ENCODE data around the gene FUBP1.
"Not testable (repeated sequence)": the region's sequence is repeated elsewhere in the genome, so short reads cannot be mapped to it uniquely, and the experiment has no call there.

Gene FUBP1

GRCh38 chr1:77942400-77943140, 36.3 kb downstream of the FUBP1 start:
- DNase-seq (ENCODE audit: low spot score) = no peak

GRCh38 chr1:77940921-77941570, 37.8 kb downstream of the FUBP1 start:
- no peak for DNase-seq (ENCODE audit: low spot score)

GRCh38 chr1:77938651-77939050, 40.2 kb downstream of the FUBP1 start:
- no peak for DNase-seq (ENCODE audit: low spot score)

DNA sequence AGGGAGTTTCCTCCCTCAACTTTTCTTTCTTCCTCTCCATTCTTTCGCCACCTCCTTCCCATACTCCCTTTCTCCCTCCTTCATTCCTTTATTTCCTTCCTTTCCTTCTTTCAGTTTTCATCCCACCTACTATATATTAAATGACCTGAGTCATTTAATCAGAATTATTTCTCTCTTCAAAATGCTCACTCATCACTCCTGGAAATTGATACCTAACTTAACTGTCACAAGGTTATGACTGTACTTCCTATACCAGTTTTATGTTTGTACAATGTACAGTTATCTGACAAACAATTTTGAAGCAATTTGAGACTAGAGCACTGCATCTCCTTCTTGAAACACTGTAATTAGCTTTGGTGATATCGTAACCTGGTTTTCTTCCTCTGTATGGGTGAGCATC, 49.1 kb downstream of the FUBP1 start:
- DNase-seq (ENCODE audit: low spot score) = no peak

DNA sequence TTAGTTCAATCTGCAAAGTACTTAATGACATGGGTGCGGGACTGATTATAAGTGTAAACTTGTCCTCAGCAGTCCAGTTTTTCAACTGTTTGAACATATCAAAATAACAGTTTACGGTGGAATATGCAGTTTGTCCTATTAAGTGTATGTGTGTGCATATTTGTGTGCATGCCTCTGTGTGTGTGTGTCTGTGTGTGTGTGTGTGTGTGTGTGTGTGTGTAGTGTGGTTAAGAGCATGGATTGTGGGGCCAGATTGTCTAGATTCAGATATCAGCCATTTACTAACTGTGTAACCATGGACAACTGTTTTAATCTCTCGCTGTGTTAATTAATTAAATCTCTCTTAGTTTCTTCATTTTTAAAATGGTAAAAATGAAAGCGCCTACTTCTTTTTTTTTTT, 51.5 kb downstream of the FUBP1 start:
- DNase-seq (ENCODE audit: low spot score) = no peak

DNA sequence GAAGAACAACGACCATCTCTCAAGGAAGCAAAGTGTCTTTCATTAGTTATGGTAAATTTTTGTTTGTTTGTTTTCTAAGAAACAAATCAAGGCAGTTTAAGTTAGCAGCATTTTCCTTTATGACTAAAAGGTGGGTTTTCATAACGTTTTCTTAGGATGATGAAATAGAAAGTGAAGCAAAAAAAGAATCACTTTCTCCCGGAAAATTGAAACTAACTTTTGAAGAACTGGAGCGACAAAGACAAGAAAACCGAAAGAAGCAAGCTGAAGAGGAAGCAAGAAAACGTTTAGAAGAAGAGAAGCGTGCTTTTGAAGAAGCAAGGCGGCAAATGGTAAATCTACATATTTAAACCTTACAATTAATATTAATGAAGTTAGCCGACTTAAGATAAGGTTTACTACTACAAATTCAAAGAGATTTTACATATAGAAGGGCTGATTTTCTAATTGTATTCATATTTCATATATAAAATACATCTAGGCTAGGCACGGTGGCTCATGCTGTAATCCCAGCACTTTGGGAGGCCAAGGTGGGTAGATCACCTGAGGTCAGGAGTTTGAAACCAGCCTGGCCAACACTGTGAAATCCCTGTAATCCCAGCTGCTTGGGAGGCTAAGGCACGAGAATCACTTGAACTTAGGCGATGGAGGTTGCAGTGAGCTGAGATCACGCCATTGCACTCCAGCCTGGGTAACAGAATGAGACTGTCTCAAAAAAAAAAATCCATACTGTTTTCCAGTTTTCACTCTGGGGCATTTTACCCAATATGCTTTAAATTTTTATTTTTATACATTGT, 52.1 kb downstream of the FUBP1 start:
- no peak for DNase-seq (ENCODE audit: low spot score)

DNA sequence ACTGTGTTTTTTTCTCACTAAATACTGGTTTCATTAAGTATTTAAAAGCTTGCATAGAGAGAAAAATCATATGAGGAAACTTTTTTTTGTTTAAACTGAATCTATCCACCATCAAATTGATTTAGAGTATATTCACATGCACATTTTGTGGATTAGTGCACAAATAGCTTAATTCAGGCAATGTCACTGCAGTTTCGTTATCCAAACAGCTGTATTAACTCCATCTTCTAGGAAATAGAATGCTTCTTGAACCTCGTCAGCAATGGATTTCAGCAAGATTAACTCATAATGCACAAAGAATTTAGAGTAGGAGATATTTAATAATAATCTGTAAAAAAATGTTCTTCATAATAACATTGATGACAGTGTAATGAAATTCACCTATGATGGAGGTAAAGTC, 52.9 kb downstream of the FUBP1 start:
- DNase-seq (ENCODE audit: low spot score) = no peak

- no peak for DNase-seq (ENCODE audit: low spot score)
These were observed 53.4 kb downstream of the FUBP1 start for GRCh38 chr1:77925518-77925917.

DNA sequence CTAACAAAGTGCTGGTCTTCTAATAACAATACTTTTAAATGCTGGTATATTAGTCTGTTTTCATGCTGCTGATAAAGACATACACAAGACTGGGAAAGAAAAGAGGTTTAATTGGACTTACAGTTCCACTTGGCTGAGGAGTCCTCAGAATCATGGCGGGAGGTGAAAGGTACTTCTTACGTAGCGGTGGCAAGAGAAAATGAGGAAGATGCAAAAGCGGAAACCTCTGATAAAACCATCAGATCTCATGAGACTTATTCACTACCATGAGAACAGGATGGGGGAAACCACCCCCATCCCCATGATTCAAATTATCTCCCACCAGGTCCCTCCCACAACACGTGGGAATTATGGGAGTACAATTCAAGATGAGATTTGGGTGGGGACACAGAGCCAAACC, 60.0 kb downstream of the FUBP1 start:
- DNase-seq (ENCODE audit: low spot score) = not testable (repeated sequence)

DNA sequence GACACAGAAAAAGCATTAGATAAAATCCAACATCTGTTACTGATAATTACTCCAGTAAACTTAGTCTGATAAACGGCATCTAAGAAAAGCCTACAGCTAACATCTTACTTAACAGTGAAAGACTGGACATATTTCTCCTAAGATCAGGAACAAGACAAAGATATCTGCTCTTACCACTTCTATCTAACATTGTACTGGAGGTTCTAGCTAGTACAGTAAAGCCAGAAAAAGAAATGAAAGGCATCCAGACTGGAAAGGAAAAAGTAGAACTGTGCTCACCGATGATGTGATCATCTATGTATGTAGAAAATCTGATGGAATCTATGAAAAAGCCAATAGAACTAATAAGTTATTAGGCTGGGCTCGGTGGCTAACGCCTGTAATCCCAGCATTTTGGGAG, 68.8 kb downstream of the FUBP1 start:
- DNase-seq (ENCODE audit: low spot score) = no peak

GRCh38 chr1:77906624-77907023, 72.2 kb downstream of the FUBP1 start:
- no peak for DNase-seq (ENCODE audit: low spot score)

- no peak for DNase-seq (ENCODE audit: low spot score)
These were observed 72.8 kb downstream of the FUBP1 start for GRCh38 chr1:77906019-77906545.

GRCh38 chr1:77905603-77906002, 73.3 kb downstream of the FUBP1 start:
- DNase-seq (ENCODE audit: low spot score) = no peak

DNA sequence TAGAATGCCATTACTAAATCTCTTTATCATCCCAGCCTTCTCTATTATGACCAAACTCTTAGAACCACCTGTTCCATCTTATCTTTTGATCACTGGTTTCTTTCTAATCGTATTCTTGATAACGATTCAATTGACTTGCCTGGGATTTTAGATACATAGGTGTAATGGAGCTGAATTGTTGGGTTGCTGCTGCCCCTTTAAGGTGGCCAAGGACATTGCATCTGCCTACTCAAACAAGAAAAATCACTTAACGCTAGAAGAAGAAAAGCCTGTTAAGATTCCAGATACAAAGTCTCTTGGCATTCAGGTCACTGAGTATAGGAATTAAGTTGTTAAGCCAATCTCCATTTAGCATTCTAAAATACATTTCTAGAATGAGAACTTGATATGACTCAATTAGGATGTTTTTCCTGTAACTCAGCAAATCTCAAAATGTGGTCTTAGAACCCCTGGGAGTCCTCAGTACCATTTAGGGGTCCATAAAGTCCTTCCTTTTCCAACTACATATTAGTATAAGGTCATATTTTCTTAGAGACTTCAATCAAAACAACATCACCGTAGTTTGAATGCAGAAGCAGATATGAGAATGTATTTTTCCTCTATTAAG, 78.1 kb downstream of the FUBP1 start:
- DNase-seq (ENCODE audit: low spot score) = no peak

DNA sequence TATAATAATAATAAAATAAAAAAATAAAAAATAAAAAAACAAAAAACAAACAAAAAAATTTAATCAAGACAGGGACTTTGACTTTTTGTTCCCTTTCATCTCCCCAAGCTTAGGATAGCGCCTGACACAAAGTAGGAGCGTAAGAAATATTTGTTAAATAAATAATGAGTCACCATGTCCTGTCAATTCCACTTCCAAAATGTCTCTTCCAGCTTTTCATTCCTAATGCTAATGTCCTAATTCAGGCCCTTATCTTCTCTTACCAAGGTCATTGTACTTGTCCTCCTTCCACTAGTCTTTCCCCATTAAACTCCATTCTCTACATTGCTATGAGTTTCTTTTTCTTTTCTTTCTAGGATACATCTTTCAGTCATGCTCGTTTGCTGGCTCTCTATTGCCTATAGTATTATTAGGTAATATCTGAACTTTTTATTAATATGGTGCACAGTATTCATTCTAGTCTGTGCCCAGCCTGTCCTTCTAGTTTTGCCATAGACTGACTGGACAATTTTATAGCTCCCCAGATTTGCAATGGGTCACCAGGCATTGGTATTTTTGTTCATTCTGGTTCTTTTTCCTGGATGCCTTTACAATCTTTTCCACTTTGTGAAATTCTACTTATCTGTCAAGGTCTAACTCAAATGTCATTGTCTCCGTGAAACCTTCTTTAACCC, 79.1 kb downstream of the FUBP1 start:
- no peak for DNase-seq (ENCODE audit: low spot score)
